ENCODE measurements around the gene RALGAPA2. TPM values are rescaled to one million over a fixed set of nuclear protein-coding genes. Genes with fewer than 3 reads are reported as not detected.

The RALGAPA2 gene
- total RNA-seq, 2 donors from 2014 or later = 27.8 to 28.5 TPM

- TF ChIP-seq, protein P1, sequence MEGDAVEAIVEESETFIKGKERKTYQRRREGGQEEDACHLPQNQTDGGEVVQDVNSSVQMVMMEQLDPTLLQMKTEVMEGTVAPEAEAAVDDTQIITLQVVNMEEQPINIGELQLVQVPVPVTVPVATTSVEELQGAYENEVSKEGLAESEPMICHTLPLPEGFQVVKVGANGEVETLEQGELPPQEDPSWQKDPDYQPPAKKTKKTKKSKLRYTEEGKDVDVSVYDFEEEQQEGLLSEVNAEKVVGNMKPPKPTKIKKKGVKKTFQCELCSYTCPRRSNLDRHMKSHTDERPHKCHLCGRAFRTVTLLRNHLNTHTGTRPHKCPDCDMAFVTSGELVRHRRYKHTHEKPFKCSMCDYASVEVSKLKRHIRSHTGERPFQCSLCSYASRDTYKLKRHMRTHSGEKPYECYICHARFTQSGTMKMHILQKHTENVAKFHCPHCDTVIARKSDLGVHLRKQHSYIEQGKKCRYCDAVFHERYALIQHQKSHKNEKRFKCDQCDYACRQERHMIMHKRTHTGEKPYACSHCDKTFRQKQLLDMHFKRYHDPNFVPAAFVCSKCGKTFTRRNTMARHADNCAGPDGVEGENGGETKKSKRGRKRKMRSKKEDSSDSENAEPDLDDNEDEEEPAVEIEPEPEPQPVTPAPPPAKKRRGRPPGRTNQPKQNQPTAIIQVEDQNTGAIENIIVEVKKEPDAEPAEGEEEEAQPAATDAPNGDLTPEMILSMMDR (IDR thresholded peaks at IDR 0.05) = no peak
- Histone ChIP-seq H3K4me3 (no peak overlapping the region), H3K4me1 (peaks cover 0 to 10% of the 10 kb centered on the region in 2 donors), H3K9me3 (no peaks in the 10 kb centered on the region), H3K36me3 (no peaks in the 10 kb centered on the region), H3K27ac (no peak overlapping the region), H3K27me3 (no peaks in the 10 kb centered on the region)
- DNase-seq (ENCODE audit: low spot score) = no peak
These were observed 232.3 kb downstream of the RALGAPA2 start for GRCh38 chr20:20480126-20480525.

- Histone ChIP-seq H3K36me3 (no peaks in the 10 kb centered on the region), H3K9me3 (no peaks in the 10 kb centered on the region), H3K4me3 (no peak overlapping the region), H3K27me3 (no peaks in the 10 kb centered on the region), H3K27ac (no peak overlapping the region), H3K4me1 (peaks cover 0 to 10% of the 10 kb centered on the region in 2 donors)
- TF ChIP-seq, protein P1 (IDR thresholded peaks at IDR 0.05) = no peak
- no peak for DNase-seq (ENCODE audit: low spot score)
These were observed 234.9 kb downstream of the RALGAPA2 start for GRCh38 chr20:20477444-20478041.

- Histone ChIP-seq H3K9me3 (no peaks in the 10 kb centered on the region), H3K27ac (no peak overlapping the region), H3K4me1 (peaks cover 0 to 8% of the 10 kb centered on the region in 2 donors), H3K36me3 (no peaks in the 10 kb centered on the region), H3K4me3 (no peak overlapping the region), H3K27me3 (no peaks in the 10 kb centered on the region)
- TF ChIP-seq, protein P1 (IDR thresholded peaks at IDR 0.05) = no peak
- no peak for DNase-seq (ENCODE audit: low spot score)
These were observed 235.9 kb downstream of the RALGAPA2 start for GRCh38 chr20:20476504-20476903.

DNA sequence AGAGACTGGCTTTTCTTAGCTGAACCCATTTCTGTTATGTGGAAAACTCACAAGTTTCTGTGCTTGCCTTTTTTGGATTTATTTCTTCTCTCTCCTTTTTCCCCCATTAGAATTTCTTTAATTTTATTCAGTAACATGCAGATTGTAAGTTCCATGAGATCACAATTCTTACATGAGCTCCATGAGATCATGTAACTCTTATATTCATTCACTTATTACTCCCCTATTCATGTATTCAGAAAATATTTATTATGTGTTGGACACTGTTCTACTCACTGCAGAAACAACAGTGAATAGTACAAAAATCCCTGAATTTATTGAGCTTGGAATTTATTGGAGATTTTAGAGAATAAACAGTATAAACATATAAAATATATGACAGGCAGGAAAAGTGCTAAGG is 238.8 kb downstream of the RALGAPA2 start:
- TF ChIP-seq, protein P1 (IDR thresholded peaks at IDR 0.05) = no peak
- H3K27ac ChIP-seq = no peak overlapping the region
- H3K4me3 ChIP-seq = no peak overlapping the region
- H3K36me3 ChIP-seq = no peaks in the 10 kb centered on the region
- no peaks in the 10 kb centered on the region for H3K9me3 ChIP-seq
- no peaks in the 10 kb centered on the region for H3K27me3 ChIP-seq
- DNase-seq (ENCODE audit: low spot score) = no peak
- no peaks in the 10 kb centered on the region for H3K4me1 ChIP-seq

GRCh38 chr20:20472684-20473274 is 239.7 kb downstream of the RALGAPA2 start:
- DNase-seq (ENCODE audit: low spot score) = no peak
- TF ChIP-seq, protein P1 (IDR thresholded peaks at IDR 0.05) = no peak
- no peaks in the 10 kb centered on the region for H3K27me3 ChIP-seq
- H3K4me1 ChIP-seq = no peaks in the 10 kb centered on the region
- no peaks in the 10 kb centered on the region for H3K36me3 ChIP-seq
- no peak overlapping the region for H3K4me3 ChIP-seq
- no peak overlapping the region for H3K27ac ChIP-seq
- no peaks in the 10 kb centered on the region for H3K9me3 ChIP-seq

Data from right atrium auricular region (tissue), 2 donors.